MCF 10A (cell line): ENCODE measurements around the gene FBH1. TPM values are rescaled to one million over a fixed set of nuclear protein-coding genes. Genes with fewer than 3 reads are reported as not detected.

ENCODE experiments used
- BruUV-seq: library from RNA; stranded (reverse); fragments of 400-500 nt; replicated peaks from 2 replicates; lab custom pipeline; 2021; lab: Mats Ljungman, UMichigan
- CTCF ChIA-PET: fragments of 300-600 bp; sonication (Branson Sonifier 250); formaldehyde crosslinking; extraction: SDS; loops from one replicate; lab custom pipeline; 2021; ENCODE audit warnings: antibody characterized with exemption, inconsistent platforms; lab: Yijun Ruan, JAX
- POLR2A ChIA-PET: fragments of 300-600, 350-650 bp; sonication (Branson Sonifier 250); formaldehyde crosslinking; extraction: SDS; loops from one replicate; lab custom pipeline; 2020; ENCODE audit warnings: antibody characterized with exemption, inconsistent platforms; lab: Yijun Ruan, JAX
- DNase-seq: peaks from one replicate; pipeline ENCODE4 v3.0.0-alpha.2; 2018; ENCODE audit not compliant: unreplicated experiment
- H3K27ac Mint-ChIP-seq: one replicate; pipeline ENCODE4 v1.8.0; 2022; ENCODE audit warnings: mild to moderate bottlenecking, low read depth, mixed read lengths; ENCODE audit not compliant: unreplicated experiment
- H3K27me3 Mint-ChIP-seq: one replicate; pipeline ENCODE4 v1.8.0; 2022; ENCODE audit warnings: mixed read lengths; ENCODE audit not compliant: insufficient read depth, unreplicated experiment
- H3K36me3 Mint-ChIP-seq: one replicate; pipeline ENCODE4 v1.8.0; 2022; ENCODE audit warnings: mild to moderate bottlenecking, moderate library complexity, mixed read lengths; ENCODE audit not compliant: insufficient read depth, unreplicated experiment
- H3K4me1 Mint-ChIP-seq: one replicate; pipeline ENCODE4 v1.8.0; 2022; ENCODE audit warnings: mixed read lengths; ENCODE audit not compliant: insufficient read depth, unreplicated experiment
- H3K4me3 Mint-ChIP-seq: one replicate; pipeline ENCODE4 v1.8.0; 2022; ENCODE audit warnings: mild to moderate bottlenecking, moderate library complexity, mixed read lengths; ENCODE audit not compliant: unreplicated experiment
- H3K9me3 Mint-ChIP-seq: one replicate; pipeline ENCODE4 v1.8.0; 2022; ENCODE audit warnings: mixed read lengths; ENCODE audit not compliant: unreplicated experiment
- intact Hi-C: fragments of 100-400 bp; cut with micrococcal nuclease; formaldehyde crosslinking; loops from 2 replicates; pipeline ENCODE4 v1.14.1; 2022
- total RNA-seq: library from RNA; stranded (reverse); gene quantifications from 2 replicates; pipeline ENCODE4 v1.2.3, GENCODE V29; 2022
- TF ChIP-seq, protein P1 (sequence below): fragments of 200-600 bp; IDR thresholded peaks from one replicate; pipeline ENCODE4 v1.8.0; 2022; ENCODE audit warnings: antibody characterized with exemption, mild to moderate bottlenecking; ENCODE audit not compliant: unreplicated experiment

Gene FBH1
- total RNA-seq, 1 experiment from 2014 or later, result 61.8 TPM

GRCh38 chr10:5951721-5952407, 61.8 kb downstream of the FBH1 start:
- CTCF ChIA-PET, result interaction anchor here (0.7 to 3.6 kb wide), 5 partner anchors 20 to 450 kb away, joined by 3 to 20 read pairs (median 4); partner anchors contain the start of gene IL15RA
- intact Hi-C loops, result loop anchor here (2.0 kb wide), 3 partner anchors 25 to 445 kb away; partner anchors contain the start of gene IL15RA
- no peak for DNase-seq
- no TSS peak for BruUV-seq
- no peak overlapping the region for H3K4me3 Mint-ChIP-seq
- peak overlapping the region; percentile 91 for H3K27ac Mint-ChIP-seq
- H3K27me3 Mint-ChIP-seq, result no peaks in the 10 kb centered on the region
- POLR2A ChIA-PET, result interaction anchor here (0.7 to 5.6 kb wide), 6 partner anchors 20 to 250 kb away, joined by 3 to 64 read pairs (median 4); partner anchors contain the start of genes ANKRD16, FBH1 and IL15RA
- TF ChIP-seq, protein P1, sequence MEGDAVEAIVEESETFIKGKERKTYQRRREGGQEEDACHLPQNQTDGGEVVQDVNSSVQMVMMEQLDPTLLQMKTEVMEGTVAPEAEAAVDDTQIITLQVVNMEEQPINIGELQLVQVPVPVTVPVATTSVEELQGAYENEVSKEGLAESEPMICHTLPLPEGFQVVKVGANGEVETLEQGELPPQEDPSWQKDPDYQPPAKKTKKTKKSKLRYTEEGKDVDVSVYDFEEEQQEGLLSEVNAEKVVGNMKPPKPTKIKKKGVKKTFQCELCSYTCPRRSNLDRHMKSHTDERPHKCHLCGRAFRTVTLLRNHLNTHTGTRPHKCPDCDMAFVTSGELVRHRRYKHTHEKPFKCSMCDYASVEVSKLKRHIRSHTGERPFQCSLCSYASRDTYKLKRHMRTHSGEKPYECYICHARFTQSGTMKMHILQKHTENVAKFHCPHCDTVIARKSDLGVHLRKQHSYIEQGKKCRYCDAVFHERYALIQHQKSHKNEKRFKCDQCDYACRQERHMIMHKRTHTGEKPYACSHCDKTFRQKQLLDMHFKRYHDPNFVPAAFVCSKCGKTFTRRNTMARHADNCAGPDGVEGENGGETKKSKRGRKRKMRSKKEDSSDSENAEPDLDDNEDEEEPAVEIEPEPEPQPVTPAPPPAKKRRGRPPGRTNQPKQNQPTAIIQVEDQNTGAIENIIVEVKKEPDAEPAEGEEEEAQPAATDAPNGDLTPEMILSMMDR, result no peak
- no peaks in the 10 kb centered on the region for H3K9me3 Mint-ChIP-seq
- H3K36me3 Mint-ChIP-seq, result peaks cover 5% of the 10 kb centered on the region
- peaks cover 40% of the 10 kb centered on the region for H3K4me1 Mint-ChIP-seq

- Mint-ChIP-seq H3K36me3 (peaks cover 5% of the 10 kb centered on the region), H3K27me3 (no peaks in the 10 kb centered on the region), H3K27ac (peak overlapping the region; percentile 91), H3K4me1 (peaks cover 40% of the 10 kb centered on the region), H3K9me3 (no peaks in the 10 kb centered on the region), H3K4me3 (no peak overlapping the region)
- ChIA-PET POLR2A (interaction anchor here (1.1 to 5.6 kb wide), 5 partner anchors 19 to 211 kb away, joined by 3 to 64 read pairs (median 7); partner anchors contain the start of genes ANKRD16, FBH1 and IL15RA), CTCF (interaction anchor here (0.6 to 3.6 kb wide), 5 partner anchors 19 to 1139 kb away, joined by 3 to 20 read pairs (median 4); partner anchors contain the start of gene IL15RA)
- TF ChIP-seq, protein P1, result no peak
- intact Hi-C loops, result no loop called here
- DNase-seq, result no peak
- BruUV-seq, result no TSS peak
These were observed 62.8 kb downstream of the FBH1 start for GRCh38 chr10:5952731-5953385.

- DNase-seq, result no peak
- Mint-ChIP-seq H3K36me3 (peaks cover 5% of the 10 kb centered on the region), H3K27me3 (no peaks in the 10 kb centered on the region), H3K4me1 (peaks cover 41% of the 10 kb centered on the region), H3K9me3 (no peaks in the 10 kb centered on the region), H3K27ac (no peak overlapping the region), H3K4me3 (no peak overlapping the region)
- intact Hi-C loops, result no loop called here
- TF ChIP-seq, protein P1, result no peak
- ChIA-PET CTCF (interaction anchor here (0.7 to 1.2 kb wide), 3 partner anchors 23 to 133 kb away, joined by 3 to 5 read pairs (median 4); no protein-coding TSS in a partner anchor), POLR2A (interaction anchor here (0.6 to 5.2 kb wide), 5 partner anchors 18 to 1636 kb away, joined by 3 to 33 read pairs (median 7); partner anchors contain the start of genes ANKRD16, FBH1 and IL15RA)
- BruUV-seq, result no TSS peak
These were observed 63.6 kb downstream of the FBH1 start for GRCh38 chr10:5953676-5954075.
